ENCODE data around the gene JSRP1.

Gene JSRP1

DNA sequence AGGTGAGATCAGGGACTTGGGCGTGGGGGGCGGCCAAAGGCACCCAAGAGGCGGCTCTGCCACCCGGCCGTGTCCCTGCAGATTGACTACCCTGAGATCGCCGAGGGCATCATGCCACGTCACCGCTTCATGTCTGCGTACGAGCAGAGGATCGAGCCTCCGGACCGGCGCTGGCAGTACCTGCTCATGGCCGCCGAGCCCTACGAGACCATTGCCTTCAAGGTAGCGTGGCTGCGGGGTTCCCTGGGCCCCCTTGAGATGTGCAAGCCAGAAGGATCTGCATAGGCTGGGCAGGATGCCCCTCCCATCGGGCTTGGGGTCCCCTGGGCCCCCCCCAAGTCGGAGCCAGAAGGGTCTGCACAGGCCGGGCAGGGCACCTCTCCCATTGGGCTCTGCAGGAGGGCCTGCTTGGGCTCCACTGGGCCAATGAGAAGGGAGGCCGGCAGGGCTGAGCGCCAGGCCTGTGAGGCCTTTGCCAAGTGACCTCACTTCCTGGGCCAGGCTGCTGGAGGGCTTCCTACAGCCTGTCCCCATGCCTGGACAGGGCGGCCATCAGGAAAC is 9.3 kb downstream of the JSRP1 start:
- DNase-seq (ENCODE audit: insufficient read length, low spot score) (no peak), FAIRE-seq (no peak)
- TF ChIP-seq TAF1 (IDR thresholded peaks at IDR 0.05; ENCODE audit: low read depth, low read length) (no peak), SPI1 (IDR thresholded peaks at IDR 0.05; ENCODE audit: low read depth, low read length) (no peak), POLR2AphosphoS5 (IDR thresholded peaks at IDR 0.05; ENCODE audit: low read depth, low read length) (no peak), POLR2A (IDR thresholded peaks at IDR 0.05; ENCODE audit: low read depth, low read length) (no peak), POU2F2 (IDR thresholded peaks at IDR 0.05; ENCODE audit: low read depth, low read length) (no peak), PAX5 (IDR thresholded peaks at IDR 0.05; ENCODE audit: insufficient read depth, low read length, severe bottlenecking) (no peak)

DNA sequence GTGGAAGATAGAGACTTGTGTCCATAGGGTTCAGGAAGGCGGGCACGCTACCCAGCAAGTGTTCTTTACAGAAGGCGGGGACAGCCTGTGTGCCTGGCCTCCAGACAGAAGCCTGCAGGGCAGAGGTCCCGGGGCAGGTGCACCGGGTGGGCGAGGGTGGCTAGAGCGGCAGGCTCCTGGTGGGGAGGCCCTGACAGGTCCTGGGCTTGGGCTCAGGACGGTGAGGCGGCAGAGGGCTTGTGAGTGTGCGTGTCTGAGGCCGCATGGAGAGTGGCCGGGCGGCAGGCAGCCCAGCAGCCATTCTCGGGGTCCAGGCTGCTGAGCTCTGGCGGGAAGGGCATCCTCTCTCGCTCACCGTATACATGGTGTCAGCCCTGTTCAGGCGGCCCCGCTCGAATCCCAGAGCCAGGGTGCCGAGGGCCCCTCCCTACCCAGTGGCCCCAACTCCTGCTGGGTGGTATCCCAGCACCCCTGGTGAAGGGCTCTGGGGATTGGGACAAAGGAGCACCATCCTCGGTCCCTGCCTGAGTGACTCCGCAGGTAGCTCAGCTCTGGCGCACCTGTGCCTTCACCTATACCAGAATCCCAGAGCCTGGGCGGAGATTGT is 10.1 kb downstream of the JSRP1 start:
- TF ChIP-seq POLR2A (IDR thresholded peaks at IDR 0.05; ENCODE audit: low read depth, low read length) = no peak
- TF ChIP-seq POU2F2 (IDR thresholded peaks at IDR 0.05; ENCODE audit: low read depth, low read length) = no peak
- TF ChIP-seq PAX5 (IDR thresholded peaks at IDR 0.05; ENCODE audit: insufficient read depth, low read length, severe bottlenecking) = no peak
- no peak for TF ChIP-seq TAF1 (IDR thresholded peaks at IDR 0.05; ENCODE audit: low read depth, low read length)
- no peak for TF ChIP-seq POLR2AphosphoS5 (IDR thresholded peaks at IDR 0.05; ENCODE audit: low read depth, low read length)
- TF ChIP-seq SPI1 (IDR thresholded peaks at IDR 0.05; ENCODE audit: low read depth, low read length) = no peak
- no peak for FAIRE-seq
- DNase-seq (ENCODE audit: insufficient read length, low spot score) = no peak

DNA sequence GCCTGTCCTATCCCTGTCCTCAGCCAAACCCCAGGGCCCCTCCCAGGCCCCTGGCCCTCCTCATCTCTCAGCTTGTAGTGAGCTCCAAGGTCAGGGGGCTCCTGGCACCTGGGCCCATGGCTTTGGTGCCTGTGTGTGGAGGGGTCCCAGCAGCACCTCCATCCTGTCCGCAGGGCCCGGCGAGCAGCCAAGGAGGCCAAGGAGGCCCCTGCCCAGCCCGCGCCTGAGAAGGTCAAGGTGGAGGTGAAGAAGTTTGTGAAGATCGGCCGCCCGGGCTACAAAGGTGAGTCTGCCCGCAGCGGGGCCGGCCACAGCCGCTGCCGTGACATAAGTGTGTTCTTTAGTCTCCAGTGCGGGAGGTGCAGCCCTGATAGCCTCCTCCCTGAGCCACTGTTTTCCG is 10.9 kb downstream of the JSRP1 start:
- FAIRE-seq = no peak
- no peak for DNase-seq (ENCODE audit: insufficient read length, low spot score)
- TF ChIP-seq POU2F2 (IDR thresholded peaks at IDR 0.05; ENCODE audit: low read depth, low read length) (no peak), TAF1 (IDR thresholded peaks at IDR 0.05; ENCODE audit: low read depth, low read length) (no peak), PAX5 (IDR thresholded peaks at IDR 0.05; ENCODE audit: insufficient read depth, low read length, severe bottlenecking) (no peak), SPI1 (IDR thresholded peaks at IDR 0.05; ENCODE audit: low read depth, low read length) (no peak), POLR2AphosphoS5 (IDR thresholded peaks at IDR 0.05; ENCODE audit: low read depth, low read length) (no peak), POLR2A (IDR thresholded peaks at IDR 0.05; ENCODE audit: low read depth, low read length) (no peak)

DNA sequence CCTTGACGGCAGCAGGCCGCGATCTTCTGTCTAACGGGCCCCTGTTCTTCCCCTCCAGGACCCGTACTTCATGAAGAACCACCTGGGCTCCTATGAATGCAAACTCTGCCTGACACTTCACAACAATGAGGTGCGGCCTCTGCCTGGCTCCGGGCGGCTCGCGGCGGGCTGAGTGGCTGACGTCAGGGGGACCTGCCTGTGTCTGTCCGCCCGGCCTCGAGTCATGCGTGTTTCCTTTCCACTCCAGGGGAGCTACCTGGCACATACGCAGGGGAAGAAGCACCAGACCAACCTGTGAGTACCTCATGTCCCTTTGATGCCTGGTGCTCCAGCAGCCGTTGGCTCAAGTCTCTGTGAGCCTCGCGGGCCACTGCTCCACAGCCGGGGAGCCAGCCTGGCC is 11.7 kb downstream of the JSRP1 start:
- no peak for TF ChIP-seq POLR2AphosphoS5 (IDR thresholded peaks at IDR 0.05; ENCODE audit: low read depth, low read length)
- no peak for TF ChIP-seq PAX5 (IDR thresholded peaks at IDR 0.05; ENCODE audit: insufficient read depth, low read length, severe bottlenecking)
- TF ChIP-seq SPI1 (IDR thresholded peaks at IDR 0.05; ENCODE audit: low read depth, low read length) = no peak
- no peak for TF ChIP-seq POLR2A (IDR thresholded peaks at IDR 0.05; ENCODE audit: low read depth, low read length)
- TF ChIP-seq TAF1 (IDR thresholded peaks at IDR 0.05; ENCODE audit: low read depth, low read length) = no peak
- no peak for TF ChIP-seq POU2F2 (IDR thresholded peaks at IDR 0.05; ENCODE audit: low read depth, low read length)

DNA sequence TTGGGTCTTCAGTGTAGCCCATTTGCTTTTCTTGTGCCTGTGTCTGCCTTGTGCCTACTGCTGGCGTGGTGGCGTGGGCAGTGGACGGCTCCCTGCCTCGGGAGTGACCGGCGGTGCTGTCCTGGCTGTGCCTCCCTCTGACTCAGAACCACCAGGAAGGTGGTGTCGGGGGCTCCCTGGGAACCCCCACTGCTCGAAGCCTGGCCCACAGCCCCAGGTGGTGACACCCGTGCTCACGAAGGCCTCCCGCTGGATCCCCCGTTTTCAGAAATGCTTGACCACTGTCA is 12.1 kb downstream of the JSRP1 start:
- TF ChIP-seq POU2F2 (IDR thresholded peaks at IDR 0.05; ENCODE audit: low read depth, low read length) = no peak
- no peak for TF ChIP-seq TAF1 (IDR thresholded peaks at IDR 0.05; ENCODE audit: low read depth, low read length)
- TF ChIP-seq SPI1 (IDR thresholded peaks at IDR 0.05; ENCODE audit: low read depth, low read length) = no peak
- TF ChIP-seq POLR2A (IDR thresholded peaks at IDR 0.05; ENCODE audit: low read depth, low read length) = no peak
- no peak for TF ChIP-seq PAX5 (IDR thresholded peaks at IDR 0.05; ENCODE audit: insufficient read depth, low read length, severe bottlenecking)
- TF ChIP-seq POLR2AphosphoS5 (IDR thresholded peaks at IDR 0.05; ENCODE audit: low read depth, low read length) = no peak
- DNase-seq (ENCODE audit: insufficient read length, low spot score) (no peak), FAIRE-seq (no peak)

More for the DNA sequence above, 11.7 kb downstream of the JSRP1 start:
- no peak for FAIRE-seq
- no peak for DNase-seq (ENCODE audit: insufficient read length, low spot score)

DNA sequence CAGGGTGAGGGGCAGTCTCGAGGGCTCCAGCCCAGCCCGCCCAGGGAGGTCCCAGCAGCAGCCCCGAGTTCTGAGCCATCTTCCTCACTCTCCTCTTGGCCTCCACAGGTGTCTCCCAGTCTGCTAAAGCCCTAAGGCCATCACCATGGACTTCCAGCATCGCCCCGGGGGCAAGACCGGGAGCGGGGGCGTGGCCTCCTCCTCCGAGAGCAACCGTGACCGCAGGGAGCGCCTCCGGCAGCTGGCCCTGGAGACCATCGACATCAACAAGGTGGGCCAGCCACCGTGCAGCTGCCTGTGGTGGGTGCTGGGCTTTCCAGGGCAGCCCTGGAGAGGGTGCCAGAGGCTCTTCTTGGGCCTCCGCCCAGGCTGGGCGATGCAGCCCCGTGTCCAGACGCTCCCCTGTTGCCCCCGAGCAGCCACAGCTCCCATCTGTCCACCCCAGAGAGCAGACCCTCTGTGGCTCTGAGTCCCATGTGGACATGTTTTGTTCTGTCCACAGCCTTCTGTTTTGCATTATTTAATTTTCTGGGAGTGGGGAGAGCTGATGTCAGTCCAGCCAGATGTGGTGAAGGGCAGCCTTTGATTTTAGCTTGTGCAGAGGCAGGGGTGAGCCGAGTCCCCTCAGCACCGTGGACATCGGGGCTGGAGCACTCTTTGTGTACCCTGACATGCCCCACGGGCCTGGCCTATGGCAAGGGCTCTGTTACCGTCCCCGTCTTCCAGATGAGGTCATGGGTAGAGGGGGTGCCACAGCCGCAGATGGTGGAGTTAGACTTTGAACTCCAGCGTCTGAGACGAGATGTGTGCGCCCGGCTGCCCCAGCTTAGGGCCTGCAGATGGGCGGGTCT is 12.7 kb downstream of the JSRP1 start:
- TF ChIP-seq PAX5 (IDR thresholded peaks at IDR 0.05; ENCODE audit: insufficient read depth, low read length, severe bottlenecking) = no peak
- no peak for TF ChIP-seq TAF1 (IDR thresholded peaks at IDR 0.05; ENCODE audit: low read depth, low read length)
- no peak for TF ChIP-seq POLR2AphosphoS5 (IDR thresholded peaks at IDR 0.05; ENCODE audit: low read depth, low read length)
- TF ChIP-seq POU2F2 (IDR thresholded peaks at IDR 0.05; ENCODE audit: low read depth, low read length) = no peak
- no peak for TF ChIP-seq POLR2A (IDR thresholded peaks at IDR 0.05; ENCODE audit: low read depth, low read length)
- TF ChIP-seq SPI1 (IDR thresholded peaks at IDR 0.05; ENCODE audit: low read depth, low read length) = no peak
- FAIRE-seq (no peak), DNase-seq (ENCODE audit: insufficient read length, low spot score) (no peak)

DNA sequence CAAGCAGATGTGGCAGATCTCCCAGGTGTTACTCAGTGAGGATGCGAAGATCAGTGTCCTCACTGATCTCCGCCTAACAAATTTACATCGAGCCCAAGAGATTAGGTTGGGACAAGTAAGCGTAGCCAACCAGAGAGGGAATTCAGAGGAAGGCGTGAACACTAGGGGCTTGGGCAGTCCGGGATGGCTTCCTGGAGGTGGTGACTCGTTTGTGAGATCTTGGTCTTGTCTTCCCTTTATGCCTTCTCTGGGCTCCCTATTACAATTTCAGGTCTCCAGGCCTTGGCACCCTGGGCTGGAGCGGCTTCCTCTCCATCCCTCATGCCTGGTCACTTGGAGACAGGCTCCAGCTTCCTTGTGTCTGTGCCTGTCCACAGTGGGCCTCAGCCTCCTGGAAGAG is 13.4 kb downstream of the JSRP1 start:
- FAIRE-seq (no peak), DNase-seq (ENCODE audit: insufficient read length, low spot score) (no peak)
- TF ChIP-seq SPI1 (IDR thresholded peaks at IDR 0.05; ENCODE audit: low read depth, low read length) (no peak), PAX5 (IDR thresholded peaks at IDR 0.05; ENCODE audit: insufficient read depth, low read length, severe bottlenecking) (no peak), POU2F2 (IDR thresholded peaks at IDR 0.05; ENCODE audit: low read depth, low read length) (no peak), TAF1 (IDR thresholded peaks at IDR 0.05; ENCODE audit: low read depth, low read length) (no peak), POLR2A (IDR thresholded peaks at IDR 0.05; ENCODE audit: low read depth, low read length) (no peak), POLR2AphosphoS5 (IDR thresholded peaks at IDR 0.05; ENCODE audit: low read depth, low read length) (no peak)

DNA sequence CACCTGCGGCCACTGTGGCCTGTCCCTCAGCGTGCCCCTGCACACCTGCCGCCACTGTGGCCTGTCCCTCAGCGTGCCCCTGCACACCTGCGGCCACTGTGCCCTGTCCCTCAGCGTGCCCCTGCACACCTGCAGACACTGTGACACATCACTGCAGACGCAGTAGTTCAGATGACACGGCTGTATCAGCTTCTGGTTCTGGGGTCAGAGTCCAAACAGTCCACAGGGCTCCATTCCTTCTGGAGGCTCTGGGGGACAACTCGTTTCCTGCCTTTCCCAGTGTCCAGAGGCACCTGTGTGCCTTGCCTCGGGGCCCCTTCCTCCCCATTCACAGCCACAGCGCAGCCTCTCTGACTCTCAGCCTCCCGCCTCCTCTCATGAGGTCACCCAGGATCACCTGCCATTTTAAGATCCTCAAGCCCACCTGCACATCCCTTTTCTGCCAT is 14.1 kb downstream of the JSRP1 start:
- TF ChIP-seq SPI1 (IDR thresholded peaks at IDR 0.05; ENCODE audit: low read depth, low read length) (no peak), POLR2A (IDR thresholded peaks at IDR 0.05; ENCODE audit: low read depth, low read length) (no peak), POLR2AphosphoS5 (IDR thresholded peaks at IDR 0.05; ENCODE audit: low read depth, low read length) (no peak), POU2F2 (IDR thresholded peaks at IDR 0.05; ENCODE audit: low read depth, low read length) (no peak), TAF1 (IDR thresholded peaks at IDR 0.05; ENCODE audit: low read depth, low read length) (no peak), PAX5 (IDR thresholded peaks at IDR 0.05; ENCODE audit: insufficient read depth, low read length, severe bottlenecking) (no peak)
- DNase-seq (ENCODE audit: insufficient read length, low spot score) = no peak
- no peak for FAIRE-seq

All from GM12891 (cell line).